ENCODE data around the gene ZNF888. TPM values are rescaled to one million over a fixed set of nuclear protein-coding genes. Genes with fewer than 3 reads are reported as not detected.
"Not testable (repeated sequence)": the region's sequence is repeated elsewhere in the genome, so short reads cannot be mapped to it uniquely, and the experiment has no call there.

Gene ZNF888
- total and polyA plus RNA-seq, 11 donors, result 0.80 to 3.2 (median 1.3) TPM

DNA sequence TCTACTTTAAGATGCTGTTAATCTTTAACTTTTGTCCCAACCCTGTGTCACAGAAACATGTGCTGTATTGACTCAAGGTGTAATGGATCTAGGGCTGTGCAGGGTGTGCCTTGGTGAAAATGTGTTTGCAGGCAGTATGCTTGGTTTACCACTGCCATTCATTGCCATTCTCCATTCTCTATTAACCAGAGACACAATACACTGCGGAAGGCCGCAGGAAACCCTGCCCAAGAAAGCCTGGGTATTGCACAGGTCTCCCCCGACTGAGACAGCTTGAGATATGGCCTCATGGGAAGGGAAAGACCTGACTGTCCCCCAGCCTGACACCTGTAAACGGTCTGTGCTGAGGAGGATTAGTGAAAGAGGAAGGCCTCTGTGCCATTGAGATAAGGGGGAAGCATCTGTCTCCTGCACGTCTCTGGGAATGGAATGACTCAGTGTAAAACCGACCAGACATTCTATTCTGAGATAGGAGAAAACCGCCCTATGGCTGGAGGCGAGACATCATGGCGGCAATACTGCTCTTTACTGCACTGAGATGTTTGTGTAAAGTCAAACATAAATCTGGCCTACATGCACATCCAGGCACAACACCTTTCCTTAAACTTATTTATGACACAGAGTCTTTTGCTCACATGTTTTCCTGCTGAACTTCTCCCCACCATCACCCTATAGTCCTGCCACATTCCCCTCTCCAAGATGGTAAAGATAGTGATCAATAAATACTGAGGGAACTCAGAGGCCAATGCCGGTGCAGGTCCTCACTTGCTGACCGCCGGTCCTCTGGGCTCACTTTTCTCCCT lies 13.1 kb upstream of the ZNF888 start:
- H3K27ac ChIP-seq, result no peak overlapping the region
- H3K9me3 ChIP-seq, result no peaks in the 10 kb centered on the region
- WGBS, 4 donors, result 57 to 72% (median 61%) methylated on average over 12 of the region's 12 CpGs
- no peak for ATAC-seq
- TF ChIP-seq CTCF (IDR thresholded peaks at IDR 0.05), result no peak
- no peak for TF ChIP-seq POLR2A (IDR thresholded peaks at IDR 0.05)
- H3K4me3 ChIP-seq, result no peak overlapping the region
- no peaks in the 10 kb centered on the region for H3K36me3 ChIP-seq
- H3K4me1 ChIP-seq, result peaks cover 0 to 20% (median 0%) of the 10 kb centered on the region in 12 donors
- intact Hi-C loops (cut with DNase I), result no loop called here
- no peaks in the 10 kb centered on the region for H3K27me3 ChIP-seq
- DNase-seq, result no peak

- no peak for DNase-seq
- intact Hi-C loops (cut with DNase I), result no loop called here
- H3K36me3 ChIP-seq, result no peaks in the 10 kb centered on the region
- H3K27me3 ChIP-seq, result no peaks in the 10 kb centered on the region
- no peak overlapping the region for H3K4me3 ChIP-seq
- TF ChIP-seq POLR2A (IDR thresholded peaks at IDR 0.05), result no peak
- no peak for TF ChIP-seq CTCF (IDR thresholded peaks at IDR 0.05)
- WGBS, 4 donors, result 74 to 89% (median 86%) methylated on average over 8 of the region's 8 CpGs
- no peaks in the 10 kb centered on the region for H3K9me3 ChIP-seq
- H3K4me1 ChIP-seq, result peaks cover 0 to 11% (median 0%) of the 10 kb centered on the region in 12 donors
- no peak overlapping the region for H3K27ac ChIP-seq
- ATAC-seq, result no peak
These were observed 12.2 kb upstream of the ZNF888 start for GRCh38 chr19:52935434-52935833.

GRCh38 chr19:52924641-52925040 lies 1.4 kb upstream of the ZNF888 start:
- WGBS, 4 donors, result 94 to 99% (median 96%) methylated on average over 9 of the region's 9 CpGs
- H3K9me3 ChIP-seq, H3K27me3 ChIP-seq, ATAC-seq, DNase-seq: not testable (repeated sequence)
- H3K4me1 ChIP-seq, result peaks cover 0 to 22% (median 10%) of the 10 kb centered on the region in 12 donors
- H3K36me3 ChIP-seq, result peaks cover 0 to 20% (median 7%) of the 10 kb centered on the region in 9 donors
- intact Hi-C loops (cut with DNase I), result loop anchor here in 1 of 10 donors (5.0 kb wide), 1 partner anchor 38 kb away; the partner anchor contains the start of gene ZNF816
- H3K27ac ChIP-seq, result peak overlapping the region in 3 of 12 donors; percentile 54 to 87 (median 67)
- peak overlapping the region in 1 of 12 donors; percentile 73 for H3K4me3 ChIP-seq

- TF ChIP-seq POLR2A (IDR thresholded peaks at IDR 0.05) (no peak), CTCF (IDR thresholded peaks at IDR 0.05) (no peak)
- peak overlapping the region; percentile 54 to 91 (median 70) for H3K27ac ChIP-seq
- ATAC-seq (peak; percentile 23 to 76 (median 66)), DNase-seq (peak; percentile 67 to 77 (median 72))
- peaks cover 0 to 15% (median 7%) of the 10 kb centered on the region in 9 donors for H3K36me3 ChIP-seq
- H3K27me3 ChIP-seq, result no peaks in the 10 kb centered on the region
- H3K4me3 ChIP-seq, result peak overlapping the region in 11 of 12 donors; percentile 59 to 90 (median 75)
- H3K4me1 ChIP-seq, result peaks cover 0 to 22% (median 10%) of the 10 kb centered on the region in 12 donors
- intact Hi-C loops (cut with DNase I), result loop anchor here in 2 of 10 donors (2.0 to 5.0 kb wide), 2 partner anchors 27 to 38 kb away; partner anchors contain the start of genes ZNF320 (in 1 of the 2) and ZNF816 (in 1 of the 2)
- WGBS, 4 donors, result 43 to 57% (median 48%) methylated on average over 18 of the region's 18 CpGs
- no peaks in the 10 kb centered on the region for H3K9me3 ChIP-seq
These were observed 758 bp upstream of the ZNF888 start for GRCh38 chr19:52923778-52924593.

Data from heart left ventricle (tissue), 16 donors.